Measurements from ENCODE around the gene ETV6.

The ETV6 gene

DNA sequence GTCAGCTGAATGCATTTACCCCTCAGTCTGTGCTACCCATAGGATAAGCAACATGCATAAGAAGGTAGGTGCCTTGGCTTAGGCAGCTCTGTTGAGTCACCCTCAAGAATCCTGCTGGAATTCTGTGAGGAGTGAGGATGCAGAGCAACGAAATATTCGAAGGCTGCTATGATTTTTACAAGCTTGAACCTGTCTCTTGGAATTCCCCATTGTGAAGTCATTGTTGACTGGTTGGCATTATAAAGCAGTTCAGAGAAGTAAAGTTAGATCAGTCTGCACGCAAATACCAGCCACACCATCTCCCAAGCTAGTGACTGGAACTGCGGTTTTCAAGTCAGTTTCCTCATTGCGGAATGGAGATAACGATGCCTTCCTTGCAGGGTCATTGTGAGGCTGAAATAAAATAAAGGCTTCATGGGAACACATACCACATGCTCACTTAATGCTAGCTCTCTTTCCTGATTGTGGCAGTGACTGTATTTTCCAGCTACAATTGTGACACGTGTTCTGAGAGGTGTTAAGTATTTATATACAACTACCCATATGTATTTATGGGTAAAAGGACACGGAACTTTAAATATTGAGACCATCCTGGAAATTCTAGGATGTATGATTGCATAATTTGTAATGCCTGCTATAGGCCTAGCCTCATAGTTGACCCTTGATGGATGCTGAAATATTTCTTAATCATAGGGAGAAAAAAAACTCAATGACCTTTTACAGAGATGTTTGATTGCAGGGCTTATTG lies 96.7 kb downstream of the ETV6 start:
- no peak overlapping the region for H3K27ac Mint-ChIP-seq
- no peaks in the 10 kb centered on the region for H3K9me3 Mint-ChIP-seq
- TF ChIP-seq, protein P1, sequence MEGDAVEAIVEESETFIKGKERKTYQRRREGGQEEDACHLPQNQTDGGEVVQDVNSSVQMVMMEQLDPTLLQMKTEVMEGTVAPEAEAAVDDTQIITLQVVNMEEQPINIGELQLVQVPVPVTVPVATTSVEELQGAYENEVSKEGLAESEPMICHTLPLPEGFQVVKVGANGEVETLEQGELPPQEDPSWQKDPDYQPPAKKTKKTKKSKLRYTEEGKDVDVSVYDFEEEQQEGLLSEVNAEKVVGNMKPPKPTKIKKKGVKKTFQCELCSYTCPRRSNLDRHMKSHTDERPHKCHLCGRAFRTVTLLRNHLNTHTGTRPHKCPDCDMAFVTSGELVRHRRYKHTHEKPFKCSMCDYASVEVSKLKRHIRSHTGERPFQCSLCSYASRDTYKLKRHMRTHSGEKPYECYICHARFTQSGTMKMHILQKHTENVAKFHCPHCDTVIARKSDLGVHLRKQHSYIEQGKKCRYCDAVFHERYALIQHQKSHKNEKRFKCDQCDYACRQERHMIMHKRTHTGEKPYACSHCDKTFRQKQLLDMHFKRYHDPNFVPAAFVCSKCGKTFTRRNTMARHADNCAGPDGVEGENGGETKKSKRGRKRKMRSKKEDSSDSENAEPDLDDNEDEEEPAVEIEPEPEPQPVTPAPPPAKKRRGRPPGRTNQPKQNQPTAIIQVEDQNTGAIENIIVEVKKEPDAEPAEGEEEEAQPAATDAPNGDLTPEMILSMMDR (IDR thresholded peaks at IDR 0.05), result no peak
- no peak for DNase-seq
- H3K4me1 Mint-ChIP-seq, result peaks cover 21% of the 10 kb centered on the region
- no peaks in the 10 kb centered on the region for H3K27me3 Mint-ChIP-seq (ENCODE audit: low read depth, poor library complexity)
- H3K4me3 Mint-ChIP-seq, result no peak overlapping the region
- H3K36me3 Mint-ChIP-seq (ENCODE audit: low read depth), result no peaks in the 10 kb centered on the region

DNA sequence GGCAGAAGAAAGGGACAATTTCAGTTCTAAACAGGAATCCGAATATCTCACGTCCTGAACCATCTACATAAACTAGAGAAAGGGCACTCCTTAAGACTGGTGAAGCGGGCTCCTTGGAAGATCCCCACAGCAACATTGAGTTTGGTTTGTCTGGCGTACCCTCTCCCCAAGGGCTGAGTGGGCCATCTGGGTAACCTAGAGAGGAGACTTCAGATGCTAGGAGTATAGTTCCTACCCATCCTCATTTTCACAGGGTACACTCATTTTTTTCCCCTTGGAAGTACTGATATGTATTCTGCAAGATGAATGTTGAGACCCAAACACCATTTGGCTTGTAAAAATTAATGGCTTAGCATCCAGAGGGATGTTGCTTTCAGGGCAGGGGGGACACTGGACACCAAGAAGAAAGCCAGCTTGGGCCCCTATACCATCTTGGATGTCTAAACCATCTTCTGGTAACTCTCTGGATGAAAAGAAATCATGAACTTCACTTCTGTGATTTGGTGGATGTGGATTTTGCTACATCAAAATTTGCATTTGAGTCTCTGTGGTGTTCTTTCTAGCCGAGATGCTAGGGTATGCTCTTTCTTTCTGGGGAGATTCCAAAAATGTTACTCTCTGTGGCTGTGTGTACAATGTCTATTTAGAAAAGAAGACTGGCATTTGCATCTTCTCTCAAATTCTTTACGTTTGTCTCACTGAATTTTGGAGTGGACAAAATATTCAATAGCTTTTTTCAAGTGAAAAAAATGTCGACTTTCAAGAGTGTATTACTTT lies 97.7 kb downstream of the ETV6 start:
- no peak overlapping the region for H3K4me3 Mint-ChIP-seq
- no peak for DNase-seq
- H3K27ac Mint-ChIP-seq, result no peak overlapping the region
- no peaks in the 10 kb centered on the region for H3K9me3 Mint-ChIP-seq
- TF ChIP-seq, protein P1 (IDR thresholded peaks at IDR 0.05), result no peak
- no peaks in the 10 kb centered on the region for H3K36me3 Mint-ChIP-seq (ENCODE audit: low read depth)
- peaks cover 20% of the 10 kb centered on the region for H3K4me1 Mint-ChIP-seq
- no peaks in the 10 kb centered on the region for H3K27me3 Mint-ChIP-seq (ENCODE audit: low read depth, poor library complexity)

DNA sequence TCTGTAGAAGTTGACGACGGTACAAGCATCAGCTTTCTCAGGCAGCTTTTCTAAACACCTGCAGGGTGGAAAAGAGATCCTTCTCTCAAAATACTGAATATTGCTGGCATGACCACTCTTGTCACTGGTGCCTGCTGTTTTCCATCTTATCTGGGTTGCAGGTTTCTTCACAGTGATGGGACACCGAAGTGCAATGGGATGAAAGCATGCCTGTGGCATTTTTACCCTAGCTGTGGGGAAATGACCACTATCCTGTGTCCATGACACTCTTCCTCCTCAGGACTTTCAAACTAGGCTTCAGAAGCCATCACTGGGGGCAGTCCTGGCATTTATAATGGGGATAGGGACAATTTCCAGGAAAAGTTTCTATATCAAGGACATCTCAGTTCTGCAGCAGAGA lies 98.5 kb downstream of the ETV6 start:
- H3K36me3 Mint-ChIP-seq (ENCODE audit: low read depth), result no peaks in the 10 kb centered on the region
- no peaks in the 10 kb centered on the region for H3K27me3 Mint-ChIP-seq (ENCODE audit: low read depth, poor library complexity)
- peaks cover 19% of the 10 kb centered on the region for H3K4me1 Mint-ChIP-seq

DNA sequence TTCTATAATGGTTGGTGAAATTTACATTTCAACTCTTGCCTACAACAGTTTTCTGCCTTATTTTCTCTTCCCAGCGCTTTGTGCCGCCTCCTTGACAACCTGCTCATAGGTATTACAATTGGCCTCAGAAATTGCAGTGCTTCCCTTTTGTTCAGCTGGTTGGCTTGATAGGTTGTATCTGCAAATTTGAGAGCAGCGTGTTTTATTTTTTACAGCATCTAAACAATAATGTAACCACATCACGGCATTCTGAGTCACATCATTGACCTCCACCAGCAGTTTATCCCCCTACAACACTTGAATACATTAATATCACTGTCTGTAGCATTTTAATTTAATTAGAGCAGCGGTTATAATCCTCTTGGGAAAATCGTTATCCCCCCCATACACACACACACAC lies 99.4 kb downstream of the ETV6 start:
- Mint-ChIP-seq H3K4me1 (peaks cover 10% of the 10 kb centered on the region), H3K27ac (no peak overlapping the region)
- TF ChIP-seq, protein P1 (IDR thresholded peaks at IDR 0.05), result no peak

More for the DNA sequence above, 98.5 kb downstream of the ETV6 start:
- Mint-ChIP-seq H3K4me3 (no peak overlapping the region), H3K27ac (no peak overlapping the region), H3K9me3 (no peaks in the 10 kb centered on the region)
- no peak for DNase-seq
- TF ChIP-seq, protein P1 (IDR thresholded peaks at IDR 0.05), result no peak

DNA sequence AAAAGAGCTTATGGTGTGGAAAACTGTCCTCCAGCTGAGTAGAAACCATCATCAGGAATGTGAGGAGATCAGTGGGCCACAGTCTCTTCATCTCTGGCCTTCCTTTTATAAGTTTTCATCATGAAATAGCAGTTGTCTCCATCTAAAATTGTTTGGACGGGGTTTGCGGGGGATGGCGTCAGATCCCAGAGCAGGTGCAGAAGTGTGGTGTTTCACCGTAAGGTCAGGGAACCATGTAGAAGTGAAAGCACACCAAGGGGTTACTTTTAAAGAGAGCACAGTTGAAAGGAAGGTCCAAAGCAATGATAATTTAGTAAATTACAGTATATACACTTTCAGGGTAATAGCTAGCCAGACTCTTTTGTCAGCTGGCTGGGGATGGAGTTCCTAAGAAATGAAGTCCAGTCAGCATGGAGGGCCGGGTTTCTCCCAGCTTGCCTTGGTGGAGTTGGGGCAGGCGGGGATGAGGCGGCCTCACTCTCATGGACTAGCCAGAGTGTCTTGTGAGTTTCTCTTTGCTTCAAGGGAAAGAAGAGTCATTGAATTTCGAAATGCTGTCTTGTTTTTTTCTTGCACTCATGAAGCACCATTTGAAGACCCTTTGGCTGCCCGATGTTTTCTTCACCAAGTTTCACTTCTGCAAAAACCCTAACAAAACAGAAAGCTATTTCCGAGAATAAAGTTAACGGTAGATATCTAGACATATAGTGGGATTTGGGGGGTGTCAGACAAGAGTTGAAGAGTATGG lies 100.6 kb downstream of the ETV6 start:
- DNase-seq, result no peak
- Mint-ChIP-seq H3K9me3 (no peaks in the 10 kb centered on the region), H3K36me3 (ENCODE audit: low read depth) (peaks cover 14% of the 10 kb centered on the region), H3K27me3 (ENCODE audit: low read depth, poor library complexity) (no peaks in the 10 kb centered on the region), H3K4me1 (peaks cover 7% of the 10 kb centered on the region), H3K4me3 (no peak overlapping the region), H3K27ac (no peak overlapping the region)
- TF ChIP-seq, protein P1 (IDR thresholded peaks at IDR 0.05), result no peak

More for the DNA sequence above, 99.4 kb downstream of the ETV6 start:
- Mint-ChIP-seq H3K4me3 (no peak overlapping the region), H3K9me3 (no peaks in the 10 kb centered on the region), H3K27me3 (ENCODE audit: low read depth, poor library complexity) (no peaks in the 10 kb centered on the region), H3K36me3 (ENCODE audit: low read depth) (peaks cover 5% of the 10 kb centered on the region)
- DNase-seq, result no peak
